Activated T-cell treated with anti-CD3 and anti-CD28 coated beads, Interleukin-2, amount 50 U/mL, for 24 hours (primary cell): ENCODE measurements around the gene CDK6.
A peak's percentile ranks its signal among the peaks of the same experiment; 100 is the strongest.
"Not testable (repeated sequence)": the region's sequence is repeated elsewhere in the genome, so short reads cannot be mapped to it uniquely, and the experiment has no call there.

Source experiments
- DNase-seq: peaks from one replicate; pipeline ENCODE4 v3.0.0-alpha.2; 2020
- H3K27ac Mint-ChIP-seq: 2 replicates; pipeline ENCODE4 v1.8.0; 2020; ENCODE audit warnings: mild to moderate bottlenecking, mixed read lengths
- H3K27me3 Mint-ChIP-seq: 2 replicates; pipeline ENCODE4 v1.8.0; 2020; ENCODE audit warnings: mixed read lengths
- H3K36me3 Mint-ChIP-seq: 2 replicates; pipeline ENCODE4 v1.8.0; 2020; ENCODE audit warnings: low read depth, mixed read lengths
- H3K4me1 Mint-ChIP-seq: 2 replicates; pipeline ENCODE4 v1.8.0; 2020; ENCODE audit warnings: low read depth, mixed read lengths
- H3K4me3 Mint-ChIP-seq: 2 replicates; pipeline ENCODE4 v1.8.0; 2020; ENCODE audit warnings: mild to moderate bottlenecking, moderate library complexity, mixed read lengths
- H3K9me3 Mint-ChIP-seq: 2 replicates; pipeline ENCODE4 v1.8.0; 2020; ENCODE audit warnings: mixed read lengths

The CDK6 gene

DNA sequence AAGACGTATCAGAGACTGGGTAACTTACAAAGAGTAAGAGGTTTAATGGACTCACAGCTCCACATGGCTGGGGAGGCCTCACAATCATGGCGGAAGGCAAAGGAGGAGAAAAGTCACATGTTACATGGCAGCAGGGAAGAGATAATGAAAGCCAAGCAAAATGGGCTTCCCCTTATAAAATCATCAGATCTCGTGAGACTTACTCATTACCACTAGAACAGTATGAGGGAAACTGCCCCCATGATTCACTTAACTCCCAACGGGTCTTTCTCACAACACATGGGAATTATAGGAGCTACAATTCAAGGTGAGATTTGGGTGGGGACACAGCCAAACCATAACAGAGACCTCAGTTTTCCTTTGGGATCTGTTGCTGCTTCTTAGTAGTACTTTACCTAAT is 92.2 kb downstream of the CDK6 start:
- H3K9me3 Mint-ChIP-seq, H3K27me3 Mint-ChIP-seq, H3K4me3 Mint-ChIP-seq, DNase-seq: not testable (repeated sequence)
- H3K27ac Mint-ChIP-seq: peak overlapping the region; percentile 63
- peaks cover 72% of the 10 kb centered on the region for H3K4me1 Mint-ChIP-seq
- H3K36me3 Mint-ChIP-seq: peaks cover 88% of the 10 kb centered on the region

DNA sequence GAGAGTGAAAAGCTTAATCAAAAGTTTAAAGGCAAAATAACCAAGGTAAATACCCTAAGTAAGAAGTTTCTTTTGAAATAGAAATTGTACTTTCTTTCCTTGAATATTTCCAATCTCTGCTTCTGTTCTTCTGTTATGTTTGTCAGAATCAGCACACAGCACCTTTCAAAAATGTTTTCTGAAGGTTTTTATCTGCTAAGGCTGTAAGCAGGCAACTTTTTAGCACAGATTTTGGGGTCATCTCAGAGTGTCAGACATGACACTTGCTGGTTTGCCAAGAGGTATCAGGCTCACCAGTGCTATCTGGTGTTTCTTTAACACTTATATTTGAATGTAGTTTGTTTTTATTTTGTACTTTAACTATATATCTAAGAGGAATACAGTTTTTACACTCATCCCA is 94.2 kb downstream of the CDK6 start:
- Mint-ChIP-seq H3K27ac (no peak overlapping the region), H3K27me3 (no peaks in the 10 kb centered on the region)

DNA sequence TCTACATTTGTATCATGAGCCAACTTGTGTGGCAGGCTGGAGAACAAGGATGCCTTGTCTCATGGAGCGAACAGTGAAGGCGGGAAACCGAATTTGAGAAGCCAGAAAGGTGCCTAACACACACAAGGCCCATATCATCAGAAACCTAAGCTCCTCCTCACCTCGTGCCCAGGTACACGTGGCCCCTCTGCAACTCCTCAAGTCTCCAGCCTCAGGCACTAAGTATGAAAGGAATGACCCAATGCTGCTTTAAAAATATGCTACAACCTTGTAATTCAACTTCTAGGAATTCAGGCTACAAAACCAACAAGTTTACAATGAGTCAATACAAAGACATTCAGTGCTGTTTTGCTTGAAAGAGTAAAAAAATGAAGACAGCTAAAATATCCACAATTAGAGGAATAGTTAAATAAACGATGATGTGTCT is 95.7 kb downstream of the CDK6 start:
- Mint-ChIP-seq H3K27me3 (no peaks in the 10 kb centered on the region), H3K36me3 (peaks cover 84% of the 10 kb centered on the region), H3K9me3 (peaks cover 3% of the 10 kb centered on the region), H3K27ac (no peak overlapping the region), H3K4me3 (no peak overlapping the region), H3K4me1 (peaks cover 70% of the 10 kb centered on the region)
- DNase-seq: no peak

More for the DNA sequence above, 94.2 kb downstream of the CDK6 start:
- H3K9me3 Mint-ChIP-seq: peaks cover 3% of the 10 kb centered on the region
- H3K36me3 Mint-ChIP-seq: peaks cover 86% of the 10 kb centered on the region
- peaks cover 72% of the 10 kb centered on the region for H3K4me1 Mint-ChIP-seq
- no peak for DNase-seq
- no peak overlapping the region for H3K4me3 Mint-ChIP-seq

DNA sequence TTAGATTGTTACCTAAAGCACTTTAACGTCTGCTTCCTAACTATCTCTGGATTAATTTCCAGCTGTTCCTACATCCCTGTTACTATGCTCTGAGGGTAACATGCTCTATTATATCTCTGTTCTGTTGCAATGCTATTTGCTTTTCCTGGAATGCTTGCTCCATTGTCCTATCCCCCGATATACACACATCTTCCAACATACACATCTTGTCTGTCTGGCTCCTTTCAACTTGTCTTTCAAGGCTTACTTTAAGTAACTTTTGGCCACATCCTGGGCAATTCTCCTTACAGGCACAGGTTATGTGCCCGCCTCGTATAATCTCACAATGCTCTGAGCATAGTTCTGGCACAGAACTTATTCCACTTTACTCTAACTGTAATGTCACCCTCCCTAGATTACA is 96.2 kb downstream of the CDK6 start:
- Mint-ChIP-seq H3K27me3 (no peaks in the 10 kb centered on the region), H3K36me3 (peaks cover 84% of the 10 kb centered on the region), H3K4me1 (peaks cover 66% of the 10 kb centered on the region), H3K4me3 (no peak overlapping the region), H3K27ac (peak overlapping the region; percentile 5), H3K9me3 (peaks cover 3% of the 10 kb centered on the region)
- no peak for DNase-seq

DNA sequence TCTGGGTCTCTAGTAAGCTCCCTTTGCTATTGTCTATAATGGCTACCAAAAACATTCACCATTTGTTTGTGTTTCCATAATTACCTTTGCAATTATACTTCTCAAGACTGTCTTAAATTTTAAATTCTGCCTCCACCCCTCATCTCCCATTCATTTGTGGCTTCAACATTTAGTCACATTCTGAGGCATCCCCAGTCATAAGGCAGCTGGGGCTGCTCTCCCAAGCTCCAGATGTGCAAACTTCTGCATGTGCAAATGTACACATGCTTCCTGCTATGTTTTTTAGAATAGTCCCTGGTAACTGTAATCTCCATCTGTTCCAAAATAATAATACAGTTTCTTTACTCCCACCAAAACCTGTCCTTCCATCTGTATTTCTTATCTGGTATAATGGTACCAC is 97.3 kb downstream of the CDK6 start:
- no peak for DNase-seq
- Mint-ChIP-seq H3K27me3 (no peaks in the 10 kb centered on the region), H3K36me3 (peaks cover 88% of the 10 kb centered on the region), H3K9me3 (peaks cover 5% of the 10 kb centered on the region), H3K4me1 (peaks cover 69% of the 10 kb centered on the region), H3K27ac (peak overlapping the region; percentile 10), H3K4me3 (no peak overlapping the region)

DNA sequence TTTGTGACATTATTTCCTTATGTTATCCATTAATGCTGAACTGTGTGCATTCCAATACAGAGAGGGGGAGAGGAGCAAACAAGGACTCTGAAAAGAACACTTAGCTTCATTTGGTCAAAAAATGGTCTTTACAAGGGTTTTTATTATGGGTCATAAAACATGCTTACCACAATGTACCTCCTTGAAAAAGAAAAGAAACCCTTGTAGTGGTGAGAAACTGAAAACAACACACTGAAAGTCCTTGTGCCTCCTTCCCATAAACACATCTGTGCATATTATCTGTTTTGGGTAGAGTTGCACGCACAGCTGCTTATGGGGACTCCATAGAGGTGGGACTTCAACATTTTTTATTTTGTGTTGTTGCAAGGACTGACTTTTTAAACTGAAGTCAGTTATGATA is 98.7 kb downstream of the CDK6 start:
- H3K36me3 Mint-ChIP-seq: peaks cover 84% of the 10 kb centered on the region
- no peak overlapping the region for H3K4me3 Mint-ChIP-seq
- DNase-seq: no peak
- H3K27me3 Mint-ChIP-seq: no peaks in the 10 kb centered on the region
- H3K27ac Mint-ChIP-seq: peak overlapping the region; percentile 42
- peaks cover 2% of the 10 kb centered on the region for H3K9me3 Mint-ChIP-seq
- H3K4me1 Mint-ChIP-seq: peaks cover 67% of the 10 kb centered on the region

DNA sequence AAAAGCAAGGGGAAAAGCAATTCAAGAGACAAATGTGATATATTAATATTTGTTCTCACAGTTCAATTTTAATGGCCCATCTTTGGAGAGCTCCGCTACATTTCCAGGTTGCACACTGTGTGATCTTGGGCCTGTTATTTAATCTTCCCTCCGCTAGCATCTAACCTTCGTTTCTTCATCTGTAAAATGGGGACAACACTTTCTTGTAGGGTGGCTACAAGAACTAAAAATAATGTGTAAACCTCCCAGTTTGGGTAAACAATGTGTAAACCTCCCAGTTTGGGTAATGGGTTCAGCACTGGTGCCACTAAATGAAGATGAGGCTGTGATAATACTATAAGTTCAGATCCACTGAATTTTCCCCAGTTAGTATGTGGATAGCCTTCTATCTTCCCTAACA is 99.5 kb downstream of the CDK6 start:
- no peaks in the 10 kb centered on the region for H3K27me3 Mint-ChIP-seq
- H3K36me3 Mint-ChIP-seq: peaks cover 85% of the 10 kb centered on the region
- H3K4me1 Mint-ChIP-seq: peaks cover 71% of the 10 kb centered on the region
- no peak overlapping the region for H3K27ac Mint-ChIP-seq
- H3K4me3 Mint-ChIP-seq: no peak overlapping the region
- DNase-seq: no peak
- H3K9me3 Mint-ChIP-seq: peaks cover 2% of the 10 kb centered on the region

DNA sequence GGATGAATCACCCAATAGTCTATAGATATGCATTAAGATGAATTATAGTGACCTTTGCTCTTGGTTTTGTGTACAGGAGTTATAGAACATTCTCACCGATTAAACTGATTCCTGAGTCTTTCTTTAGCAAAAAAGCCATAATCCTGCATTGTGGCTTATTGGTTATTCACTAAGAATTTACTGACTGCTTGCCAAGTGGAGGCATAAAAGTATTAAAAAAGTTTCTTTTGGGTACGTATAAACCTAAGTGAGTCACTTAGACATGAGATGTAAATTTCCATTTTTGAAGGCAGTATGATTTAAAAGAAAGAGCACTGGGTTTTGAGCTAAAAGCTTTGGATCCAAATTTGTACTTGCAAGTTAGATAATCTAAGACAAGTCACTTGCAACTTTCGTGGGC is 100.7 kb downstream of the CDK6 start:
- H3K9me3 Mint-ChIP-seq: peaks cover 2% of the 10 kb centered on the region
- H3K27ac Mint-ChIP-seq: no peak overlapping the region
- H3K4me1 Mint-ChIP-seq: peaks cover 76% of the 10 kb centered on the region
- peaks cover 87% of the 10 kb centered on the region for H3K36me3 Mint-ChIP-seq
- no peak for DNase-seq
- no peak overlapping the region for H3K4me3 Mint-ChIP-seq
- no peaks in the 10 kb centered on the region for H3K27me3 Mint-ChIP-seq

DNA sequence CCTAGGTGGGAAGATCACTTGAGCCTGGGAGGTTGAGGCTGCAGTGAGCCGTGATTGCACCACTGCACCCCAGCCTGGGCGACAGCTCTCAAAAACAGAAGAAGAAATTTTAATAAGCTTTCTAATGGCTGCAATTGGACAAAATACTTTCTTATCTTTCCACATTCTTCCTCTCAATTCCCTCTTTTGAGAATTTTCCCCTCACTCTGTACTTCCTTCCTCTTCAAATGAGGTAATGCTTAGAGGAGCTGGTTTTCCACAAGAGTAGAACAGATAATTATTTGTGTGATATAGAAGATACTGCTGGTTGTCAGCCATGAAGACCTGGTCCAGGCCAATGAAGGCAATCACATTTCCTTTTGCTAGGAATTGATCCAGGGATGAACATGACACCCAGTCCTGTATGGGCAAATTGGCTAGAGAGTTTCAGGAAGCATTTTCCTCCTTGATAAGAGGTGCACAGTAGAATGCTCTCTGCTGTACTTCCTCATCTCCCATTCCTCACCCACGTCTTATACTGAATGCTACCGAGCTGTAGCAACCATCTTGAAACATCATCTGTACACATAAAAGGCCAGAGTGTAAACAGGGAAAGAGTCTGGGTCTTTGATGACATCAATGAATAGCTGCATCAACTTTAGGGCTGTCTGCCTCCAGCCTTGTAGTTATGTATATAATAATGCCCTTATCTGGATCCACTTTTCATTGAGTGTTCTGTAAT is 103.9 kb downstream of the CDK6 start:
- Mint-ChIP-seq H3K4me1 (peaks cover 78% of the 10 kb centered on the region), H3K27ac (peak overlapping the region; percentile 98), H3K4me3 (peak overlapping the region; percentile 43), H3K9me3 (peaks cover 2% of the 10 kb centered on the region), H3K36me3 (peaks cover 85% of the 10 kb centered on the region), H3K27me3 (no peaks in the 10 kb centered on the region)
- no peak for DNase-seq

DNA sequence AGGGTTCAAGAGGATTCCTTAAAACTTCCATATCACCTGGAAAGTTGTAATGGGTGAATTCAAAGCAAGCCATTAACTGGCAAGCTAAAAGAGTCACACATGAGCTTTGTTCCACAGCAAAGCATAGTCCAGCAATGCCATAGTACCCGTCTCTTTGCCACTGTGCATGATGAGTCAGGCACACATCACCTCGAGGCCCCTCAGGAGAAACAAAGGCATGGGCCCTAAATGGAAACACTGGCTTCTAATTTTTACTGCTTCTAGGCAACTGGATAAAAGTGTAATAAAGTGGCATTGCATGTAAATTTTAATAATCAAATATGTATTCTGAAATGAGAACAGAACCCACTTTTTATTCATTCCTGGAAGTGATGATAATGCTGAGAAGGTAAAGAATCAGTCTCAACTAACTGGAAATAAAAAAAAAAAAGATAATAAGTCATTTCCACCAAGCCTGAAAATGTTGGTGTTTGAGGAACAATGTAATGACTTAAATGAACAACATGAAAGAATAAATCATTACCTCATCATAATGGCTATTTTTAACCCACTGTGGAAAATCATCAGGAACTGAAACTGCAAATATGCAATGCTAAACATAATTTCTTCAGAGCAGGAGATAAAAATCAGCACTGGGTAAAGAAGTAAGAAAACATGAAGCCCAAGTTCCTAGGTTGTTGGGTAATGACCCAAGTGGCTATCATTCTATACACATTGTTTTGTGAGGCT is 104.9 kb downstream of the CDK6 start:
- H3K27ac Mint-ChIP-seq: peak overlapping the region; percentile 98
- H3K4me1 Mint-ChIP-seq: peaks cover 81% of the 10 kb centered on the region
- H3K27me3 Mint-ChIP-seq: no peaks in the 10 kb centered on the region
- peak overlapping the region; percentile 43 for H3K4me3 Mint-ChIP-seq
- peaks cover 2% of the 10 kb centered on the region for H3K9me3 Mint-ChIP-seq
- H3K36me3 Mint-ChIP-seq: peaks cover 85% of the 10 kb centered on the region
- peak; percentile 51 for DNase-seq

DNA sequence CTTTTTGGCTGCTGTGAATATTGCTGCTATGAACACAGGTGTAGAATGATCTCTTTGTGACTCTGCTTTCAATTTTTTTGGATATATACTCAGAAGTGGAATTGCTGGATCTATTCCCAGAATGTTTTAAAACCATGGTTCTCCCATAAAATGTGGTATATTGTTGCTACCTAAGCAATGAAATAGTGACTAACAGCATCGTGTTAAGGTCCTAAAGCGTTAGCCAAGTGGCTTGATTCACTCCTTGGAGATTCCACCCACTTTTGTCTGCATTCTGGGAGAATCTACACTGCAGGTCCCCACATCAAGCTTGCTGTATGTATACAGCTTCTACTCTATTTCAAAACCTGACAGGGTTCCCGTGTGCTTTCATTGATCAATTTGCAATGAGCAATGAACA is 105.6 kb downstream of the CDK6 start:
- no peaks in the 10 kb centered on the region for H3K27me3 Mint-ChIP-seq
- peak overlapping the region; percentile 11 for H3K4me3 Mint-ChIP-seq
- H3K4me1 Mint-ChIP-seq: peaks cover 77% of the 10 kb centered on the region
- DNase-seq: no peak
- peak overlapping the region; percentile 98 for H3K27ac Mint-ChIP-seq
- peaks cover 87% of the 10 kb centered on the region for H3K36me3 Mint-ChIP-seq
- peaks cover 2% of the 10 kb centered on the region for H3K9me3 Mint-ChIP-seq

DNA sequence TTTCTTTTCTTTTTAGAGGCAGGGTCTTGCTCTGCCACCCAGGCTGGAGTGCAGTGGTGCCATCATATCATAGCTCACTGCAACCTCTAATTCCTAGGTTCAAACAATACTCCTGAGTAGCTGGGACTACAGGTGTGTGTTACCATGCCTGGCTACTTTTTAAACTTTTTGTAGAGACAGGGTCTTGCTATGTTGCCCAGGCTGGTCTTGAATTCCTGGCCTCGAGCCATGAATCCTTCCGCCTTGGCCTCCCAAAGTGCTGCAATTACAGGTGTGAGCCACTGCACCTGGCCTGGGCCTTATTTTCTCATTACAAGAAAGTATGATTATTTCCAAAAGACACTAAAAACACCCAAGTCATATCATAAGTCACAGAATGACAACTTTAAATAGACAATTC is 106.6 kb downstream of the CDK6 start:
- no peaks in the 10 kb centered on the region for H3K27me3 Mint-ChIP-seq
- peaks cover 87% of the 10 kb centered on the region for H3K36me3 Mint-ChIP-seq
- no peak for DNase-seq
- peaks cover 1% of the 10 kb centered on the region for H3K9me3 Mint-ChIP-seq
- H3K4me3 Mint-ChIP-seq: peak overlapping the region; percentile 45
- H3K4me1 Mint-ChIP-seq: peaks cover 74% of the 10 kb centered on the region
- peak overlapping the region; percentile 98 for H3K27ac Mint-ChIP-seq

DNA sequence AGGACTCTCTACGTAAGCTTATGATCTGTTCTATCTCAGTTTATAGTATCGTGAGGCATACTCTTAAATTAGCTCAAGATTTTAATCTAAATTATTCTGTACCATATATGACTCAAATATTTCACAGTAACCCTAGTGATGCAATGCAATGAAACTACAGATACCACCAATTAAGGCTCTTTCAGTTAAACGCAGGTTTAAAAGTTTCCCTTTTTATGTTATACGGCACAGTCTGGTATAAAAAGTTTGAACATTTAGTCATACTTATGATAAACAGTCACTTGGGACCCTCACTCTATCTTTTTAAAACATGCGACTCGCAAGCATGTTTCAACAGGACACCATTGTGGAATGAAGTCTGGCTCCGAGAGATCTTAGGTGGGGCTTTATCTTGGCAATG is 107.2 kb downstream of the CDK6 start:
- no peak for DNase-seq
- H3K4me1 Mint-ChIP-seq: peaks cover 73% of the 10 kb centered on the region
- peak overlapping the region; percentile 98 for H3K27ac Mint-ChIP-seq
- peaks cover 86% of the 10 kb centered on the region for H3K36me3 Mint-ChIP-seq
- no peaks in the 10 kb centered on the region for H3K9me3 Mint-ChIP-seq
- no peaks in the 10 kb centered on the region for H3K27me3 Mint-ChIP-seq
- peak overlapping the region; percentile 45 for H3K4me3 Mint-ChIP-seq

DNA sequence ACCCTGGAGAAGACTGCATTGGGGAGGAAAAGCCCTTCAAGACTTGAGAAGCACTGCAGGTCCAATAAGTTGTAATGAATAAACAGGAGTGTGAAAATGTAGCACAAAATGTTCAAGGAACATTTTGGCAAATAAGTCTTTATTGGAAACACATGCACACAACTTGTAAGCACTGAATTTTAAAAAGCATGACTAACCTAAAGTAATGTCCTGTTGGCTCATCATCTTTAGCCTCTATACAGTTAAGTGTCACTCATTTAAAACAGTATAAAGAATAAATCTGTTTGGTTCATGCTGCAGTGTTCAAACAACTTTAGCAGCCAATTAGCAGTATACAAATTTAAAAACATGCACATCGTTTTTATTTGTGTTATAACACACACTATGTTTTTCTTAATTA is 108.6 kb downstream of the CDK6 start:
- Mint-ChIP-seq H3K9me3 (no peaks in the 10 kb centered on the region), H3K4me3 (no peak overlapping the region), H3K27ac (peak overlapping the region; percentile 52), H3K27me3 (no peaks in the 10 kb centered on the region), H3K4me1 (peaks cover 76% of the 10 kb centered on the region), H3K36me3 (peaks cover 92% of the 10 kb centered on the region)
- no peak for DNase-seq
